HG03439 (cell line): ENCODE data around the gene MYLK.
A peak's percentile ranks its signal among the peaks of the same experiment; 100 is the strongest.
"Not testable (repeated sequence)": the region's sequence is repeated elsewhere in the genome, so short reads cannot be mapped to it uniquely, and the experiment has no call there.

Source experiments
- ATAC-seq: cut with Tn5 transposase; IDR thresholded peaks from one replicate; pipeline ENCODE4 v1.9.1; 2021; ENCODE audit warnings: mild to moderate bottlenecking, moderate library complexity; ENCODE audit not compliant: unreplicated experiment

Gene MYLK

GRCh38 chr3:123605789-123606234, 278.3 kb downstream of the MYLK start:
- ATAC-seq = peak; percentile 75

GRCh38 chr3:123603153-123603552, 281.0 kb downstream of the MYLK start:
- ATAC-seq = not testable (repeated sequence)

GRCh38 chr3:123602325-123602724, 281.8 kb downstream of the MYLK start:
- ATAC-seq = no peak

GRCh38 chr3:123600863-123601262, 283.3 kb downstream of the MYLK start:
- not testable (repeated sequence) for ATAC-seq

GRCh38 chr3:123597561-123597960, 286.6 kb downstream of the MYLK start:
- ATAC-seq = no peak

GRCh38 chr3:123595396-123596180, 288.5 kb downstream of the MYLK start:
- ATAC-seq = no peak

- ATAC-seq = no peak
These were observed 290.8 kb downstream of the MYLK start for GRCh38 chr3:123593381-123593780.

GRCh38 chr3:123590685-123591450, 293.3 kb downstream of the MYLK start:
- no peak for ATAC-seq

- ATAC-seq = no peak
These were observed 296.7 kb downstream of the MYLK start for GRCh38 chr3:123587401-123587800.

- ATAC-seq = no peak
These were observed 297.2 kb downstream of the MYLK start for GRCh38 chr3:123586968-123587367.

- ATAC-seq = no peak
These were observed 298.0 kb downstream of the MYLK start for GRCh38 chr3:123586131-123586530.

- ATAC-seq = peak; percentile 91
These were observed 298.9 kb downstream of the MYLK start, which contains the start of gene HACD2 for GRCh38 chr3:123584988-123585937. TSS of gene HACD2 (minus strand) at chr3:123585053. CDS start at chr3:123585027, 26 bp downstream.

- ATAC-seq = peak; percentile 42
These were observed 299.7 kb downstream of the MYLK start for GRCh38 chr3:123584284-123584987.

- no peak for ATAC-seq
These were observed 300.6 kb downstream of the MYLK start for GRCh38 chr3:123583561-123583960.

GRCh38 chr3:123582315-123582714, 301.8 kb downstream of the MYLK start:
- ATAC-seq = no peak

GRCh38 chr3:123576122-123576521, 308.0 kb downstream of the MYLK start:
- no peak for ATAC-seq

- ATAC-seq = no peak
These were observed 312.2 kb downstream of the MYLK start for GRCh38 chr3:123571973-123572365.

- ATAC-seq = no peak
These were observed 312.7 kb downstream of the MYLK start for GRCh38 chr3:123571264-123571972.

GRCh38 chr3:123568875-123569274, 315.3 kb downstream of the MYLK start:
- ATAC-seq = no peak

- ATAC-seq = no peak
These were observed 316.1 kb downstream of the MYLK start for GRCh38 chr3:123568034-123568433.
